ENCODE data around the gene RAP1GAP.

Gene RAP1GAP

GRCh38 chr1:21624571-21625389 lies 44.4 kb downstream of the RAP1GAP start:
- no peak for DNase-seq

- DNase-seq: no peak
Observed at GRCh38 chr1:21623410-21623961, 45.7 kb downstream of the RAP1GAP start.

GRCh38 chr1:21622466-21623315 lies 46.5 kb downstream of the RAP1GAP start:
- DNase-seq: peak; percentile 13

GRCh38 chr1:21621761-21622436 lies 47.3 kb downstream of the RAP1GAP start:
- no peak for DNase-seq

DNA sequence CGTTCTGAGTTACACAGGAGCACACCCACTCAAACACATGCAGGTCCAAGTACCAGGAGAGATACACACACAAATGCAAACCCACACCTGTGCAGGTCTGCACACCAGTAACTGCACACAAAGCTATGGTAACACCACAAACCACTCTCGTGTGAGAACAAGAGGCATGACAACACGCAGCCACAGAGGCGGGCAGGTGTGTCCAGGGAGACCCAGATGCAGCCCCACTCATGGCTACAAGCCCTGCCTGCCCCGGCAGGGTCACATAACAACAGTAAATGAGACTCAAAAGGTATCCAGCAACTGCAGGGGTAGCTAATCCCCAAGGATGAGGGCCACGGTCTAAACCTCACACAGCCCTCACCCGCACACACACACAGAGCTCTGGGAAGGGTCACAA lies 48.1 kb downstream of the RAP1GAP start:
- no peak for DNase-seq

- DNase-seq: no peak
Observed at GRCh38 chr1:21620496-21620895, 48.7 kb downstream of the RAP1GAP start.

DNA sequence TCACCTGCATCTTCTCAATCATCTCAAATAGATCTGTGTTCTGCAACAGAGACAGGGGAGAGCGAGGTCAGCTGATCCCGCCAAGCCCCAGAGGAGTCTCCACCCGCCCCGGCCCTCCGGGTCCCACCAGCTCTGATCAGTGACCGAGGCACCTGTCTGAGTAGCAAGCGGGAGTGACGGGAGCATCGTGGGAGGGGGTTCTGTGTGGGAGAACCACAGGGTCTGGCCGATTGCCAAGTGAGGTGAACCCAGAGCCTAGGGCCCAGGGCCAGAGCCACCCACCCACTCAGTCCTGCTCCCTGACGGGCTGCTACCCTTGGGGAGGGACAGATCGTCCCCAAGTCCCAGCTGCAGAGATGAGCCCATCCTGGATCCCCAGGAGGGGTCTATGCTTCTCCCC lies 49.1 kb downstream of the RAP1GAP start:
- DNase-seq: no peak

- no peak for DNase-seq
Observed at GRCh38 chr1:21619375-21619947, 49.7 kb downstream of the RAP1GAP start.

DNA sequence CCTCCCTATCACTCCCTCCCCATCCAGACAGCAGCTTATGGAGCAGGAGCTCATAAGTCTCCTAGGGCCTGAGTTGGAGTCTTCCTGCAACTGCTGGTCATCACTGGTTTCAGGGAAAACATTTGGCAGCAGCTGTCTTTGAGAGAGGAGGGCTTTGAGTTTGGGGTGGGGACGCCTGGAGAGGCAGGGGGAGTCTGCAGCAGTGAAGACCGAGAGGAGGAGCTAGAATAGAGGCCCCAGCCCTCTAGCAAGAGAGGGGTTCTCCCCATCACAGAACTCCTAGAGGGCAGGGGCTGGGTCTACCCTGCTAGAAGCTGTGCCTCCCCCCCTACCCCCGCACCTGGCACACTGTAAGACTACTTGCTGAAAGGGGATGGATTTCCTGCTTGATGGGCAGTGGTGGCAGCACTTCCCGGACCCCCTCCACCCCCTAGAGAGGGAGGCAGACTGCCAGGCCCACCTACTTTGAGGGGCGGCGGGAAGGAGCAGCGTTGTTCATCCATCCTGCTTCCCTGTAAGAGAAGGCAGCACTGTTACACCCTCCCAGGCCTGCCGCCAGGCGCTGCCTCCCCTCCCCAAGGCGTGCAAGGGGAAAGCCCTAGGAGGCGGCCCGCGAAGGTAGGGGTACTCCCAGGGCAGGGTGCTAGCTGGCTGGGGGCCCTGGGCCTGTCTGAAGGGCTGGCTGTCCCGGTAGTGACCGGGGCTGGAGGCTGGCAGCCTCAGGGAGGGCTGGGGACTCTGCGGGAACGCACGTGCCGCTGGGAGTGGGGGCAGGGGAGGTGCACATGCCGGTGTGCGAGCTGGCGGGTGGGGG lies 50.4 kb downstream of the RAP1GAP start:
- no peak for DNase-seq

DNA sequence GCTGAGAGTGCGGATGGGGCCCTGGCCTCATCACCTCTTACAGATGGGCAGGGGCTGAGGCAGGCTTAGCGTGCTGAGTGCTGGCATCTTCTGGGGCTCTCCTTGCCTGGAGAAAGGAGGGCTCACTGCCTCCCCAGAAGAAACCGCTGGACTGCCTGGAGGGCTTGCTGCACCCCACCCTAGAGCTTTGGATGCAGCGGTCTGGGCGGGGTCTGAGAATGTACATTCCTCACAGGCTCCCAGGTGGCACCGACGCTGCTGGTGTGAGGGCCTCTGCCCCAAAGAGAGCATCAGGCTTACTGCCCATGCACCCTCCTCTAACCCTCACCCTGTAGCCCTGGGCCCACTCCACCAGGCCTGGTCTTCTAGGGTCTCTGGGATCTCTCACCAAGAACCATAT lies 51.1 kb downstream of the RAP1GAP start:
- DNase-seq: no peak

DNA sequence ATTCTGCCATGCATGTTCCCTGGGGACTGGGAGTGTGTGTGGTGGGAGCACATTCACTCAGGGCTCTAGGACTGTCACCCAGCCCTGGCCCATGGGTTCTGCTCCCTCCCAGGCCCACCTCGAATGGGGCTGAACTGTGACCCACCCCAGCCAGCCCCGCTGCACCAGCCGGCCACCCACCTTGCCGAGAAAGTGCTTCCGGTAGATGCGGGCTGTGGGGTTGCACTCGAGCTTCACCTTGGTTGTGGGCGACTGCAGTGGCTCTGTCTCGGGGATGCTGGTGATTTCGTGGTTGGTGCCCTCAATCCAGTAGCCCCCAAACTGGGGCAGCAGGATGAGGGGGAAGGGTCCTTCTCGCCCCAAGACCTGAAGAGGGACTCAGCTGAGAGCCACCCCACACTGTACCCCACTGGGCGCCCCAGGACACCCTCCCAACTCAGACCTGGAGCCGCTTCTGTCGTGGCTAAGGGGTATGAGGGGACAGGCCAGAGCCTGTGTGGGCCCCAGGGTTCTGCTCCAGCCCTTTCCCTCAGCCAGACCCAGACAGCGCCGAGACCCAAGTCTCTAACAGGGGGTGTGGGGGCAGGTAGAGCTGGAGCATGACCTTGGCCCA lies 51.9 kb downstream of the RAP1GAP start:
- no peak for DNase-seq

DNA sequence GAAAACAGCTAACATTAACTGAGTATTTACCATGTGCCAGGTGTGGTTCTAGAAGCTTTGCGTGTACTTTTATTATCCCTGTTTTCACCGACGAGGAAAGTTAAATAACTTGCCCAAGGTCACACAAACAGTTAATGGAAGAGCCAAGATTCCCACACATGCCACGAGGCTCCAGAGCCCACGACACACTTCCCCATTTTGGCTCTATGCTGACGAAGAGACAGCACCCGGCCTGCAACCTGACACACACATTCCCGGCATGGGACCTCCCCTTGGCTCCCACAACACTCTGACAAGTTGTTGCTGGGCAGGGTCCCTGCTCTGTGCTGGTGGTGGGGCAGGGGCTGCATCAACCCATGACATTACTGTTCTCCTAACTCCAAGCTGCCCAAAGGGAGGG lies 52.8 kb downstream of the RAP1GAP start:
- no peak for DNase-seq

- DNase-seq: no peak
Observed at GRCh38 chr1:21614419-21615115, 54.6 kb downstream of the RAP1GAP start.

- DNase-seq: no peak
Observed at GRCh38 chr1:21613072-21613867, 55.9 kb downstream of the RAP1GAP start.

DNA sequence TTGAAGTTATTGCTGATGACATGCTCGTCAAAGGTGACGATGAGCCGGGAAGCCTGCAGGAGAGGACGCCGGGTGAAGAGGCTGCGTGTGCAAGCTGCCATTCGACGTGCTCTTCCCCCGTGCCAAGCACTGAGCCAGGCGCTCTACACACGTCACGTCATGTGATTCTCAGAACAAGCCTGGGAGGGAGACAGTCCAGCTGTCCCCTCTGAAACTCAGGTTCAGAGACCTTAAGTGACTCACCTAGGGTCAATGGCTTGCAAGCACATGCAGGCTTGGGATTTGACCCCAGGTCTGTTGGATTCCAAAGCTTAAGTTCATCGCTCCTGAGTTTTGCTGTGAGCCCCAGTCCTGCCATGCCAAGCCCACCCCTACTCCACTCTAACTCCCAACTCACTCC lies 57.1 kb downstream of the RAP1GAP start:
- DNase-seq: no peak

DNA sequence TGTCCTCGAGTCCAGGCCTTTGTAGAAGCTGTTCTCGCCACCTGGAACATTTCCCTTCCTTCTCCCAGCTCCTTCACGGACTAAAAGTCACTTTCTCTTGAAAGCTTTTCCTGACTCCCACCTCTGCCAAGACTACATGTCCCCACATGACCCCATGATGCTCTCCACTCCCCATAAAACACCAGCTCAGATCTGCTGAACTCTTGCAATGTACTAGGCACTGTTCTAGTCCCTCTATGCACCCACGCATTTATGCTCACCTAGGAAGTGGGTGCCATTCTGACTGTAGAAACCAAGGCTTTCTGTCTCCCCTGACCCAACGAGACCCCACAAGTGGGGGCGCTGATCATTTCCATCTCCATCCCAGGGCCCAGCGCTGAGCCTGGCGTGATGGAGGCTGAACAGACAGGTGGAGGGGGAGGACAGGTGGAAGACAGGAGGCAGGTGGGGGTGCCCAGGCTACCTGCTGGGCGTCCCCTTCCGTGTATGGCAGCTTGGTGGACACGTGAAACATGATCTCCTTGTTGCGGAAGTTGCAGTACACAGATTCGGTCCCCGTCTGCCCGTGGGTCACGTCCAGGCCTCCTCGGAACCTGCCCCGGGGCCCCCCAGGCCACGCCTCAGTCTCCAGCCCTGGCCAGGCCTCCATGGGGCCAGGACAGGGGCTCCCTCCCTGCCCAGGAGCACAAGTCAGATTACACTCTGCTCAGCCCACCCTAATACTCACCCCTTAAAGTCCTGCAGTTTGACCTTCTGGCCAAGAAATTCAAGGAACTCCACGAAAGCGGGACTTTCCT lies 58.0 kb downstream of the RAP1GAP start:
- no peak for DNase-seq

DNA sequence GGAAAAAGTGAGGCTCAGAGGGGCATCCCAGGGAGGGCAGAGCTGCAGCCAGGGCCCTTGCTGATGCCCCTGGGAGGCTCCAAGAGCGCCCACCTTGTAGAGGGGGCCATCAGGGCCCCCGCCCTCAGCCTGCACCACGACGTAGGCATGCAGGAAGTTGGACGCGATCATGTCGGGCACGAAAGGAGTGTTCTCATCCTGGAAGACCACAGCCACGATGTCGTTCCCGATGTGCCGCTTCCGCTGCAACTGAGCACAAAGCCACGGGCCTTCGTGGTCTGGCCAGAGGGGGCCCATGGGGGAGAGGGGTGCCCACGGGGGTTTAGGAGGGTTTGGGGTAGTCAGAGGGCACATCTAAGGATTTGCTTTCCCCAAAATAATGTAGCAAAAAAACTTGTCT lies 59.1 kb downstream of the RAP1GAP start:
- DNase-seq: no peak

DNA sequence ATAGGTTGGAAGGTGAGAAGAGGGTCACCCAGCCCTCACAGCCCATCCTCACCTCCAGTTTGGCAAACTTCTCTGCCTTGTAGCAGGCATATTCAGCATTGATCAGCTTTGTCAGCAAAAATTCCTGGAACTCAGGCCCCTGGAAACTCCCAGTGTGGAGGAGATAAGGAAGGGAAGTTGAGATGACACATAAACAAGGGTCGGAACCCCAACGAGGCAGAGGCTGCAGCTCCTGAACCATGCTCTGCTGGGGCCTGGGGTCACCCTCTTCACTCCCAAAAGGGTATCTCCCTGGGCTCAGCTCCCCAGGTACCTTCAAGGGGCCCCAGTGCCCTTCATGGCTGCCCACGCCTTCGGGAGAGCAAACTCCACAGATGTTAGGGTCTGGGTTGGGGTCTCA lies 60.4 kb downstream of the RAP1GAP start:
- DNase-seq: no peak

All from NCI-H226 (cell line).